HG03039 (cell line): ENCODE measurements around the gene BDH1.
"Not testable (repeated sequence)": the region's sequence is repeated elsewhere in the genome, so short reads cannot be mapped to it uniquely, and the experiment has no call there.

Source experiments
- ATAC-seq: cut with Tn5 transposase; IDR thresholded peaks from one replicate; pipeline ENCODE4 v1.9.1; 2021; ENCODE audit warnings: mild to moderate bottlenecking, moderate library complexity; ENCODE audit not compliant: unreplicated experiment

BDH1 gene

GRCh38 chr3:197578376-197578775 lies 22.6 kb upstream of the BDH1 start:
- ATAC-seq: no peak

GRCh38 chr3:197577366-197578074 lies 21.8 kb upstream of the BDH1 start:
- no peak for ATAC-seq

- ATAC-seq: no peak
These were observed 21.1 kb upstream of the BDH1 start for GRCh38 chr3:197576838-197577237.

GRCh38 chr3:197575362-197575761 lies 19.6 kb upstream of the BDH1 start:
- no peak for ATAC-seq

GRCh38 chr3:197574396-197574991 lies 18.7 kb upstream of the BDH1 start:
- ATAC-seq: not testable (repeated sequence)

GRCh38 chr3:197573048-197573767 lies 17.4 kb upstream of the BDH1 start:
- no peak for ATAC-seq

- not testable (repeated sequence) for ATAC-seq
These were observed 16.1 kb upstream of the BDH1 start for GRCh38 chr3:197571880-197572172.

- ATAC-seq: not testable (repeated sequence)
These were observed 15.5 kb upstream of the BDH1 start for GRCh38 chr3:197571074-197571879.

GRCh38 chr3:197569433-197569832 lies 13.7 kb upstream of the BDH1 start:
- not testable (repeated sequence) for ATAC-seq

GRCh38 chr3:197567904-197568681 lies 12.3 kb upstream of the BDH1 start:
- no peak for ATAC-seq

GRCh38 chr3:197566155-197566554 lies 10.4 kb upstream of the BDH1 start:
- not testable (repeated sequence) for ATAC-seq

- no peak for ATAC-seq
These were observed 8.5 kb upstream of the BDH1 start for GRCh38 chr3:197564097-197564843.

GRCh38 chr3:197562398-197563251 lies 6.9 kb upstream of the BDH1 start:
- ATAC-seq: no peak

GRCh38 chr3:197561926-197562325 lies 6.2 kb upstream of the BDH1 start:
- ATAC-seq: no peak

- no peak for ATAC-seq
These were observed 3.9 kb upstream of the BDH1 start for GRCh38 chr3:197559651-197560050.

- ATAC-seq: peak; percentile 92
These were observed 1.0 kb downstream of the BDH1 start for GRCh38 chr3:197554562-197555280.

- no peak for ATAC-seq
These were observed 1.6 kb downstream of the BDH1 start for GRCh38 chr3:197554196-197554561.

GRCh38 chr3:197552198-197552597 lies 3.6 kb downstream of the BDH1 start:
- ATAC-seq: no peak
